GM13976 (cell line): Measurements from ENCODE around the gene SACS.

Source experiments
- DNase-seq: peaks from one replicate; pipeline ENCODE4 v3.0.0; 2012; ENCODE audit warnings: low spot score
- in situ Hi-C: fragments of 300-500 bp; cut with MboI; formaldehyde crosslinking; loops from one replicate; pipeline ENCODE4 v1.12.0; 2022; ENCODE audit warnings: low sequenced_read_pairs, mixed read lengths, inconsistent platforms; ENCODE audit not compliant: unreplicated experiment
- TF ChIP-seq, protein P1 (sequence below): IDR thresholded peaks from 2 replicates; pipeline ENCODE4 v1.5.1; 2012; ENCODE audit warnings: borderline replicate concordance, mild to moderate bottlenecking; ENCODE audit not compliant: insufficient read depth; ENCODE audit errors: extremely low read depth, missing control alignments, control extremely low read depth

SACS gene

GRCh38 chr13:23383151-23383550 is 50.4 kb downstream of the SACS start:
- no peak for DNase-seq
- in situ Hi-C loops, result no loop called here
- TF ChIP-seq, protein P1, sequence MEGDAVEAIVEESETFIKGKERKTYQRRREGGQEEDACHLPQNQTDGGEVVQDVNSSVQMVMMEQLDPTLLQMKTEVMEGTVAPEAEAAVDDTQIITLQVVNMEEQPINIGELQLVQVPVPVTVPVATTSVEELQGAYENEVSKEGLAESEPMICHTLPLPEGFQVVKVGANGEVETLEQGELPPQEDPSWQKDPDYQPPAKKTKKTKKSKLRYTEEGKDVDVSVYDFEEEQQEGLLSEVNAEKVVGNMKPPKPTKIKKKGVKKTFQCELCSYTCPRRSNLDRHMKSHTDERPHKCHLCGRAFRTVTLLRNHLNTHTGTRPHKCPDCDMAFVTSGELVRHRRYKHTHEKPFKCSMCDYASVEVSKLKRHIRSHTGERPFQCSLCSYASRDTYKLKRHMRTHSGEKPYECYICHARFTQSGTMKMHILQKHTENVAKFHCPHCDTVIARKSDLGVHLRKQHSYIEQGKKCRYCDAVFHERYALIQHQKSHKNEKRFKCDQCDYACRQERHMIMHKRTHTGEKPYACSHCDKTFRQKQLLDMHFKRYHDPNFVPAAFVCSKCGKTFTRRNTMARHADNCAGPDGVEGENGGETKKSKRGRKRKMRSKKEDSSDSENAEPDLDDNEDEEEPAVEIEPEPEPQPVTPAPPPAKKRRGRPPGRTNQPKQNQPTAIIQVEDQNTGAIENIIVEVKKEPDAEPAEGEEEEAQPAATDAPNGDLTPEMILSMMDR, result no peak

GRCh38 chr13:23381866-23382265 is 51.6 kb downstream of the SACS start:
- no peak for DNase-seq
- in situ Hi-C loops, result no loop called here
- TF ChIP-seq, protein P1, result no peak

DNA sequence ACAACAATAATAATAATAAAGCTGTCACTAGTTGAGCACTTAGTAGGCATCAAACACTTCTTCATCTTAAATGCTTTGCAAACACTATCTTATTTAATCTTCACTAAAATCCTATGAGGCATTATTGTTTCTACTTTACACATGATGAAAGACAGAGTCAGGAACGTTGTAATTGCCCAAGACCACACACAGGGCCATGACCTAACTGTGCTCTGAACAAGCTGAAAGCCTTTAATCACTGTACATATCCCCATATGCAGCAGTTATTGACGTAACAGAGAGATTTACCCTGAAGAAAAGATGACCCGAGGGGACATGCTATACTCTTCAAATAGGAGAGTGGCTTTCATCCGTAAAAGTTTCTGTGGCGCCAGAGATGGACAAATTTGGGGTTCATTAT is 53.0 kb downstream of the SACS start:
- DNase-seq, result no peak
- in situ Hi-C loops, result no loop called here
- TF ChIP-seq, protein P1, result no peak

- in situ Hi-C loops, result no loop called here
- TF ChIP-seq, protein P1, result no peak
- peak; percentile 56 for DNase-seq
Observed at GRCh38 chr13:23377983-23378632, 55.4 kb downstream of the SACS start.

GRCh38 chr13:23377579-23377978 is 55.9 kb downstream of the SACS start:
- TF ChIP-seq, protein P1, result no peak
- in situ Hi-C loops, result no loop called here
- no peak for DNase-seq

- TF ChIP-seq, protein P1, result no peak
- DNase-seq, result peak; percentile 99
- in situ Hi-C loops, result no loop called here
Observed at GRCh38 chr13:23375001-23375971, 58.2 kb downstream of the SACS start.
